OCI-LY3 (cell line): ENCODE results near the gene ATF7IP2.

Experiments used
- CTCF ChIP-seq: fragments of 200-600, 300-600 bp; sonication (generic); IDR thresholded peaks from 2 replicates; pipeline ENCODE4 v1.5.1; 2014; ENCODE audit warnings: antibody characterized with exemption, low read length, low read depth
- EZH2phosphoT487 ChIP-seq: fragments of 200-600 bp; shearing (Covaris generic); IDR thresholded peaks from 2 replicates; pipeline ENCODE4 v1.6.1; 2018; ENCODE audit warnings: antibody characterized with exemption, mixed run types, low read depth

- TF ChIP-seq CTCF (no peak), EZH2phosphoT487 (no peak)
Measured at GRCh38 chr16:10371592-10371991, 14.3 kb upstream of the ATF7IP2 start.
